Lung (tissue), 12 donors: ENCODE results near the gene CFLAR. TPM values are rescaled to one million over a fixed set of nuclear protein-coding genes. Genes with fewer than 3 reads are reported as not detected.

Source experiments
- ATAC-seq: fragments of 200-7000 bp; cut with Tn5 transposase; one replicate; pipeline ENCODE4 v1.9.1; 2020; ENCODE audit warnings: moderate number of reproducible peaks; ENCODE audit not compliant: insufficient read depth, low FRiP score
- DNase-seq, 3 donors: peaks; one replicate each; pipeline ENCODE4 v3.0.0-alpha.2; 2013 to 2017
- H3K27ac ChIP-seq, 2 donors: one replicate each; pipeline ENCODE4 v1.5.1; 2013; ENCODE audit warnings: mild to moderate bottlenecking in 2 of 2, moderate library complexity in 2 of 2, control low read depth in 1 of 2, inconsistent platforms in 1 of 2, low read depth in 1 of 2, low read length in 1 of 2
- H3K27me3 ChIP-seq, 3 donors: one replicate each; pipeline ENCODE4 v1.5.1; 2013; ENCODE audit warnings: low read length in 2 of 3; ENCODE audit not compliant: control insufficient read depth in 3 of 3, insufficient read depth in 3 of 3
- H3K36me3 ChIP-seq, 4 donors: one replicate each; pipeline ENCODE4 v1.5.1; 2013; ENCODE audit warnings: low read length in 4 of 4, mild to moderate bottlenecking in 1 of 4, moderate library complexity in 1 of 4; ENCODE audit not compliant: control insufficient read depth in 4 of 4, insufficient read depth in 4 of 4
- H3K4me1 ChIP-seq, 5 donors: one replicate each; pipeline ENCODE4 v1.5.1; 2013; ENCODE audit warnings: low read length in 5 of 5, mild to moderate bottlenecking in 2 of 5, moderate library complexity in 1 of 5; ENCODE audit not compliant: control insufficient read depth in 5 of 5, insufficient read depth in 5 of 5
- H3K4me3 ChIP-seq: one replicate; pipeline ENCODE4 v1.5.1; 2013; ENCODE audit warnings: mild to moderate bottlenecking, control low read depth, moderate library complexity
- H3K9ac ChIP-seq, 2 donors: one replicate each; pipeline ENCODE4 v1.5.1; 2013; ENCODE audit warnings: low read length in 2 of 2, control low read depth in 1 of 2; ENCODE audit not compliant: insufficient read depth in 1 of 2
- H3K9me3 ChIP-seq, 4 donors: one replicate each; pipeline ENCODE4 v1.5.1; 2013; ENCODE audit warnings: low read length in 3 of 4, mild to moderate bottlenecking in 1 of 4, moderate library complexity in 1 of 4; ENCODE audit not compliant: control insufficient read depth in 4 of 4, insufficient read depth in 3 of 4
- WGBS, 2 donors: extraction: QIAGEN DNeasy Blood & Tissue Kit; methylation state at CpG; one replicate each; pipeline ENCODE4 v1.1.7; 2013; 5-methylcytosine and 5-hydroxymethylcytosine counted together
- polyA plus RNA-seq, 2 donors: library from polyadenylated mRNA; stranded (reverse); fragments of 200-250 nt; gene quantifications; one replicate each; pipeline ENCODE4 v1.2.1, GENCODE V29; 2013
- total RNA-seq, 2 donors: library from RNA; depleted of rRNA in 1 of 2; stranded (reverse); fragments of >200 nt in 1 of 2; gene quantifications; one replicate each; pipeline ENCODE4 v1.2.1, GENCODE V29; 2014 to 2021
- TF ChIP-seq, protein P1 (sequence below): IDR thresholded peaks from 2 replicates; pipeline ENCODE4 v1.5.1; 2012; ENCODE audit warnings: mild to moderate bottlenecking; ENCODE audit errors: control extremely low read depth, extremely low read depth
- donor health status: control.
- donor health status: control.
- donor health status: Bipolar disorder and iron deficiency.
- donor health status: healthy.
- donor health status: DM: yes; HTN: yes; CAD: no.

Gene CFLAR
- total and polyA plus RNA-seq, 4 donors: 101 to 345 (median 238) TPM

DNA sequence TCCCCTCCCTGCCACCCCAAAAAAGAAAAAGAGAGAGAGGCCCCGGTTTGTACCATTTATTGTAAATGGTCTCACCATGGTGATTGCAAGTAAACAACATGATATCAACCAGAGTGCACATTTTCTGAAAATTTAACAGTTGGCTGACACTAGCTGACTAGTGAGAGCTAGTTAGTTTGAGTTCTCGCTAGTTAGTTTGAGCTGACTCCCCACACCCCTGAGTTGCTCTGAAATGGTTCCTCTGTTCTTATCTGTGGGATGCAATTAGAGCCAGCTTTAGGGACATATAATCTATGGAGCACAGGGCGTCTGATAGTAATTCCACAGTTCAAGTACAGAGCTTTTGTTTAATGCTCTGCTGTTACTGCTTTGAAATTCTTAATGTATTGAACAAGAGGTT is 80.0 kb downstream of the CFLAR start:
- no peak overlapping the region for H3K27ac ChIP-seq
- no peak overlapping the region for H3K4me3 ChIP-seq
- H3K27me3 ChIP-seq: no peaks in the 10 kb centered on the region
- DNase-seq (peak in 1 of 3 donors; percentile 37), ATAC-seq (no peak)
- TF ChIP-seq, protein P1, sequence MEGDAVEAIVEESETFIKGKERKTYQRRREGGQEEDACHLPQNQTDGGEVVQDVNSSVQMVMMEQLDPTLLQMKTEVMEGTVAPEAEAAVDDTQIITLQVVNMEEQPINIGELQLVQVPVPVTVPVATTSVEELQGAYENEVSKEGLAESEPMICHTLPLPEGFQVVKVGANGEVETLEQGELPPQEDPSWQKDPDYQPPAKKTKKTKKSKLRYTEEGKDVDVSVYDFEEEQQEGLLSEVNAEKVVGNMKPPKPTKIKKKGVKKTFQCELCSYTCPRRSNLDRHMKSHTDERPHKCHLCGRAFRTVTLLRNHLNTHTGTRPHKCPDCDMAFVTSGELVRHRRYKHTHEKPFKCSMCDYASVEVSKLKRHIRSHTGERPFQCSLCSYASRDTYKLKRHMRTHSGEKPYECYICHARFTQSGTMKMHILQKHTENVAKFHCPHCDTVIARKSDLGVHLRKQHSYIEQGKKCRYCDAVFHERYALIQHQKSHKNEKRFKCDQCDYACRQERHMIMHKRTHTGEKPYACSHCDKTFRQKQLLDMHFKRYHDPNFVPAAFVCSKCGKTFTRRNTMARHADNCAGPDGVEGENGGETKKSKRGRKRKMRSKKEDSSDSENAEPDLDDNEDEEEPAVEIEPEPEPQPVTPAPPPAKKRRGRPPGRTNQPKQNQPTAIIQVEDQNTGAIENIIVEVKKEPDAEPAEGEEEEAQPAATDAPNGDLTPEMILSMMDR: no peak
- H3K9me3 ChIP-seq: no peaks in the 10 kb centered on the region
- 86% methylated on average over 3 of the region's 3 CpGs for WGBS, 2 donors
- peaks cover 0 to 2% (median 0%) of the 10 kb centered on the region in 5 donors for H3K4me1 ChIP-seq
- peaks cover 0 to 8% (median 5%) of the 10 kb centered on the region in 4 donors for H3K36me3 ChIP-seq
- no peak overlapping the region for H3K9ac ChIP-seq

DNA sequence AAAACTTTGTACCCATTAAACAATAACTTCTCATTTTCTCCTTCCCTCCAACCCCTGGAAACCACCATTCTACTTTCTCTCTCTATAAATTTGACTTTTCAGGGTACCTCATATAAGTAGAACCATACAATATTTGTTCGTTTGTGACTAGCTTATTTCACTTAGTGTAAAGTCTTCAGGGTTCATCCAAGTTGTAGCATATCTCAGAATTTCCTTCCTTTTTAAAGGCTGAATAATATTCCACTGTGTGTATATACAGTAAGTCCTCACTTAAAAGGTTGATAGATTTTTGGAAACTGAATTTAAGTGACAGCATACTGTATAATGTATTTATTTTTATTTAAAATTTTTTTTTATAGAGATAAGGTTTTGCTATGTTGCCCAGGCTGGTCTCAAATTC is 80.8 kb downstream of the CFLAR start:
- no peak overlapping the region for H3K4me3 ChIP-seq
- ATAC-seq: no peak
- H3K36me3 ChIP-seq: peaks cover 0 to 9% (median 5%) of the 10 kb centered on the region in 4 donors
- H3K9ac ChIP-seq: no peak overlapping the region
- H3K4me1 ChIP-seq: peaks cover 0 to 2% (median 0%) of the 10 kb centered on the region in 5 donors
- TF ChIP-seq, protein P1: no peak
- H3K27me3 ChIP-seq: no peaks in the 10 kb centered on the region
- H3K9me3 ChIP-seq: no peaks in the 10 kb centered on the region
- H3K27ac ChIP-seq: no peak overlapping the region
- no peak for DNase-seq
- 87 to 99% methylated on average over 1 of the region's 1 CpG for WGBS, 2 donors

DNA sequence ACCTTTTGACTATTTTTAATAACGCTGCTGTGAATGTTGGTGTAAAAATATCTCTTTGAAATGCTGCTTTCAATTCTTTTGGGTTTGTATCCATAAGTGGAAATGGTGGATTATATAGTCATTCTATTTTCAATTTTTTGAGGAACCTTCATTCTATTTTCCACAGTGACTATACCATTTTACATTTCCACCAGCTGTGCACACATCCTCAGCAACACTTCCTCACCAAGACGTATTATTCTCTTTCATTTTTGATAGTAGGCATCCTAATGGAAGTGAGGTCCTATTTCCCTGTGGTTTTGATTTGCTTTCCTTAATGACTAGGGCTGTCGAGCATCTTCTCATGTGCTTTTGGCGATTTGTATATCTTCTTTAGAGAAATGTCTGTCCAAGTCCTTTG is 81.8 kb downstream of the CFLAR start:
- peaks cover 0 to 12% (median 4%) of the 10 kb centered on the region in 4 donors for H3K36me3 ChIP-seq
- no peak for ATAC-seq
- H3K4me1 ChIP-seq: no peaks in the 10 kb centered on the region
- WGBS, 2 donors: 58 to 64% methylated on average over 4 of the region's 4 CpGs
- TF ChIP-seq, protein P1: no peak
- H3K4me3 ChIP-seq: no peak overlapping the region
- DNase-seq: no peak
- no peak overlapping the region for H3K9ac ChIP-seq
- no peaks in the 10 kb centered on the region for H3K27me3 ChIP-seq
- no peaks in the 10 kb centered on the region for H3K9me3 ChIP-seq
- H3K27ac ChIP-seq: no peak overlapping the region

DNA sequence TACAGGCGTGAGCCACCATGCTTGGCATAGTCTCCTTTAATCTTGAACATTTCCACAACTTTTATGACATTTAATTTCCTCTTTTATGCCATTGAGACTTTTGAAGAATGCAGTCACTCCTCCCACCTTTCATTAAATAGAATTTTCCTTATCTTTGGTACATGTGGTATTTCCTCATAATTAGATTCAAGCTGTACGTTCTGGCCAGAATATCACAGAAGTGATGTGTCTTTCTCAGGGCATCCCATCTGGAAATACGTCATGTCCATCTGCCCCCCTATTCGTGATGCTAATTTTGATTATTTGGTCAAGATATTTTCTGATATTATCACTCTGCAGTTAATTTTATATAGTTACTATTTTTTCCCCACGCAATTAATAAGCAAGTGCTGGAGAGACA is 83.9 kb downstream of the CFLAR start:
- H3K4me1 ChIP-seq: peaks cover 0 to 13% (median 0%) of the 10 kb centered on the region in 5 donors
- no peak overlapping the region for H3K27ac ChIP-seq
- H3K4me3 ChIP-seq: no peak overlapping the region
- H3K27me3 ChIP-seq: no peaks in the 10 kb centered on the region
- ATAC-seq (no peak), DNase-seq (no peak)
- H3K36me3 ChIP-seq: peaks cover 0 to 12% (median 4%) of the 10 kb centered on the region in 4 donors
- no peaks in the 10 kb centered on the region for H3K9me3 ChIP-seq
- TF ChIP-seq, protein P1: no peak
- H3K9ac ChIP-seq: no peak overlapping the region
- WGBS, 2 donors: 86 to 87% methylated on average over 5 of the region's 5 CpGs
